Measurements from ENCODE around the gene VPS37C.

The VPS37C gene

GRCh38 chr11:61152816-61153592 is 8.2 kb downstream of the VPS37C start:
- no peak for DNase-seq

GRCh38 chr11:61151545-61152252 is 9.5 kb downstream of the VPS37C start:
- DNase-seq: no peak

- no peak for DNase-seq
Measured at GRCh38 chr11:61150706-61151544, 10.3 kb downstream of the VPS37C start.

- DNase-seq: no peak
Measured at GRCh38 chr11:61149624-61150615, 11.3 kb downstream of the VPS37C start.

- no peak for DNase-seq
Measured at GRCh38 chr11:61147791-61148620, 13.2 kb downstream of the VPS37C start.

- no peak for DNase-seq
Measured at GRCh38 chr11:61147271-61147670, 14.0 kb downstream of the VPS37C start.

- no peak for DNase-seq
Measured at GRCh38 chr11:61146416-61146815, 14.8 kb downstream of the VPS37C start.

GRCh38 chr11:61145228-61146005 is 15.8 kb downstream of the VPS37C start:
- no peak for DNase-seq

- DNase-seq: no peak
Measured at GRCh38 chr11:61144511-61145179, 16.6 kb downstream of the VPS37C start.

- no peak for DNase-seq
Measured at GRCh38 chr11:61142424-61142823, 18.8 kb downstream of the VPS37C start.

GRCh38 chr11:61141601-61142028 is 19.6 kb downstream of the VPS37C start:
- DNase-seq: no peak

GRCh38 chr11:61140416-61140815 is 20.8 kb downstream of the VPS37C start:
- DNase-seq: no peak

- DNase-seq: no peak
Measured at GRCh38 chr11:61139387-61139786, 21.8 kb downstream of the VPS37C start.

- DNase-seq: no peak
Measured at GRCh38 chr11:61138935-61139334, 22.3 kb downstream of the VPS37C start.

- DNase-seq: no peak
Measured at GRCh38 chr11:61134801-61135257, 26.4 kb downstream of the VPS37C start.

GRCh38 chr11:61133956-61134662 is 27.1 kb downstream of the VPS37C start:
- no peak for DNase-seq

GRCh38 chr11:61133145-61133544 is 28.1 kb downstream of the VPS37C start:
- no peak for DNase-seq

- no peak for DNase-seq
Measured at GRCh38 chr11:61132646-61133045, 28.6 kb downstream of the VPS37C start.

GRCh38 chr11:61131998-61132555 is 29.1 kb downstream of the VPS37C start:
- no peak for DNase-seq

Data from activated CD4-positive, alpha-beta T cell treated with anti-CD3 and anti-CD28 coated beads, Interleukin-2, amount 50 U/mL, for 48 hours (primary cell).